A673 (cell line): ENCODE measurements around the gene ACTL7A. TPM values are rescaled to one million over a fixed set of nuclear protein-coding genes. Genes with fewer than 3 reads are reported as not detected.

Experiments
- BruUV-seq: library from RNA; stranded (reverse); fragments of 400-500 nt; replicated peaks from 2 replicates; lab custom pipeline; 2021; lab: Mats Ljungman, UMichigan
- CTCF ChIA-PET: fragments of 300-600 bp; sonication (Branson Sonifier 250); formaldehyde crosslinking; loops from one replicate; lab custom pipeline; 2022; ENCODE audit warnings: antibody characterized with exemption; lab: Charles Lee
- POLR2A ChIA-PET: fragments of 300-600 bp; sonication (Branson Sonifier 250); formaldehyde crosslinking; loops from one replicate; lab custom pipeline; 2022; ENCODE audit warnings: antibody characterized with exemption; ENCODE audit not compliant: low non-redundant PET; lab: Charles Lee
- DNase-seq: peaks from one replicate; pipeline ENCODE4 v3.0.0-alpha.2; 2015; ENCODE audit warnings: low spot score
- H3K27ac ChIP-seq: fragments of 200-600 bp; sonication (generic); 2 replicates; pipeline ENCODE4 v1.5.1; 2016; ENCODE audit warnings: mixed run types, low read depth, mild to moderate bottlenecking, mixed read lengths, antibody characterized with exemption, low read length; ENCODE audit not compliant: poor library complexity, severe bottlenecking
- H3K27me3 ChIP-seq: fragments of 200-600 bp; sonication (generic); replicated peaks from 2 replicates; pipeline ENCODE4 v1.6.1; 2017; ENCODE audit warnings: mixed run types, low read depth, mild to moderate bottlenecking, mixed read lengths, antibody characterized with exemption, low read length; ENCODE audit not compliant: insufficient read depth, poor library complexity
- H3K36me3 ChIP-seq: fragments of 200-600 bp; sonication (generic); 2 replicates; pipeline ENCODE4 v1.6.1; 2016; ENCODE audit warnings: mixed run types, mild to moderate bottlenecking, mixed read lengths, antibody characterized with exemption, low read length; ENCODE audit not compliant: insufficient read depth, poor library complexity, severe bottlenecking
- H3K4me1 ChIP-seq: fragments of 200-600 bp; sonication (generic); 2 replicates; pipeline ENCODE4 v1.6.1; 2017; ENCODE audit warnings: mixed run types, mild to moderate bottlenecking, mixed read lengths, antibody characterized with exemption, low read length; ENCODE audit not compliant: insufficient read depth, poor library complexity, severe bottlenecking
- H3K4me3 ChIP-seq: fragments of 200-600 bp; sonication (generic); 2 replicates; pipeline ENCODE4 v1.5.1; 2016; ENCODE audit warnings: low read depth, mixed run types, mild to moderate bottlenecking, mixed read lengths, low read length; ENCODE audit not compliant: poor library complexity, severe bottlenecking
- H3K9me3 ChIP-seq: fragments of 200-600 bp; sonication (generic); 2 replicates; pipeline ENCODE4 v1.6.1; 2016; ENCODE audit warnings: mixed run types, low read depth, mild to moderate bottlenecking, mixed read lengths, antibody characterized with exemption, low read length; ENCODE audit not compliant: poor library complexity, severe bottlenecking
- EZH2 ChIP-seq: fragments of 200-600 bp; sonication (generic); IDR thresholded peaks from 2 replicates; pipeline ENCODE4 v1.6.1; 2017; ENCODE audit warnings: borderline replicate concordance, low read depth, mild to moderate bottlenecking, mixed read lengths, antibody characterized with exemption, low read length; ENCODE audit not compliant: poor library complexity, severe bottlenecking
- intact Hi-C: fragments of 100-400 bp; cut with micrococcal nuclease; formaldehyde crosslinking; loops from one replicate; pipeline ENCODE4 v1.10.0; 2022; ENCODE audit not compliant: unreplicated experiment
- total RNA-seq: library from RNA; stranded (reverse); gene quantifications from 2 replicates; pipeline ENCODE4 v1.2.3, GENCODE V29; 2021
- TF ChIP-seq, protein P1 (sequence below): fragments of 300-800, 200-600 bp; sonication (generic); conservative IDR thresholded peaks from 2 replicates; pipeline ENCODE4 v1.5.1; 2017; ENCODE audit warnings: low read depth, mild to moderate bottlenecking, antibody characterized with exemption, low read length, moderate library complexity, mixed read lengths

The ACTL7A gene
- total RNA-seq, 1 experiment from 2014 or later: not detected

DNA sequence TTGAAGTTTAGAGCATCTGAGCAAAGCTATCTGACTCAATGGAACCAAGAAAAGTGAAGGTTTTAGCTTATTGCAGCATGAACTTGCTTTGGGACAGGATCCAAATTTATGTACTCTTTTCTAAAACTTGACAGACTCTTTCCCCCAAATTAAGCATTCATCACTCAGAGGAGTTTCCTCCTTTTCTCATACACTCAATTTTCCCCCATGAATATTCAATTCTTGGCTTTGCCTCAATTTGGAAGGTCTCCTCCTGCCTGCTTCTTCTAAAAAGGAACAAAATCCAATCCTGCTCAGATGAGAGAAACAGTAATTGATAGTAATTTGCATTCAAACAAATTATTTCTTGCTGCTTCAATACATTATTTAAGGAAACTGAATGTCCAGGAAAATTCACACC lies 5.0 kb downstream of the ACTL7A start:
- no TSS peak for BruUV-seq
- Histone ChIP-seq H3K4me1 (peaks cover 15% of the 10 kb centered on the region), H3K27ac (no peak overlapping the region), H3K4me3 (no peak overlapping the region), H3K9me3 (no peaks in the 10 kb centered on the region), H3K27me3 (no peaks in the 10 kb centered on the region), H3K36me3 (peaks cover 4% of the 10 kb centered on the region)
- intact Hi-C loops: no loop called here
- TF ChIP-seq EZH2: no peak
- TF ChIP-seq, protein P1, sequence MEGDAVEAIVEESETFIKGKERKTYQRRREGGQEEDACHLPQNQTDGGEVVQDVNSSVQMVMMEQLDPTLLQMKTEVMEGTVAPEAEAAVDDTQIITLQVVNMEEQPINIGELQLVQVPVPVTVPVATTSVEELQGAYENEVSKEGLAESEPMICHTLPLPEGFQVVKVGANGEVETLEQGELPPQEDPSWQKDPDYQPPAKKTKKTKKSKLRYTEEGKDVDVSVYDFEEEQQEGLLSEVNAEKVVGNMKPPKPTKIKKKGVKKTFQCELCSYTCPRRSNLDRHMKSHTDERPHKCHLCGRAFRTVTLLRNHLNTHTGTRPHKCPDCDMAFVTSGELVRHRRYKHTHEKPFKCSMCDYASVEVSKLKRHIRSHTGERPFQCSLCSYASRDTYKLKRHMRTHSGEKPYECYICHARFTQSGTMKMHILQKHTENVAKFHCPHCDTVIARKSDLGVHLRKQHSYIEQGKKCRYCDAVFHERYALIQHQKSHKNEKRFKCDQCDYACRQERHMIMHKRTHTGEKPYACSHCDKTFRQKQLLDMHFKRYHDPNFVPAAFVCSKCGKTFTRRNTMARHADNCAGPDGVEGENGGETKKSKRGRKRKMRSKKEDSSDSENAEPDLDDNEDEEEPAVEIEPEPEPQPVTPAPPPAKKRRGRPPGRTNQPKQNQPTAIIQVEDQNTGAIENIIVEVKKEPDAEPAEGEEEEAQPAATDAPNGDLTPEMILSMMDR: no peak
- ChIA-PET CTCF (no interaction called here), POLR2A (no interaction called here)
- peak; percentile 10 for DNase-seq

DNA sequence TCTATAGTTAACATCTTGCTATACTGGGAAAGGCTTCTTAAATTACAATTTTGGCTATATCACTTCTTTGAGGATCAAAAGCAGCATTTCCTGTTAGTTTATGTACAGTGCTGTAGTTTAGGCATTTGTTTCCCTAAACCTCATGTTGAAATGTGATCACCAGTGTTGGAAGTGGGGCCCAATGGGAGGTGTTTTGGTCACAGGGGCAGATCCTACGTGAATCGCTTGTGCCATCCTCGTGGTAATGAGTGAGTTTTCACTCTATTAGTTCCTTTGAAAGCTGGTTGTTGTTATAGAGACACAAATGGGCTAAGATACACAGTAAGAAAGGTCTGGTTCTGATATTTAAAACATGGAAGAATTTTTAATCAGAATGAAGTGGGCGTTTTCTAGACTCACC lies 5.8 kb downstream of the ACTL7A start:
- intact Hi-C loops: no loop called here
- Histone ChIP-seq H3K4me1 (peaks cover 15% of the 10 kb centered on the region), H3K9me3 (no peaks in the 10 kb centered on the region), H3K36me3 (peaks cover 8% of the 10 kb centered on the region), H3K27ac (no peak overlapping the region), H3K27me3 (no peaks in the 10 kb centered on the region), H3K4me3 (no peak overlapping the region)
- no TSS peak for BruUV-seq
- no peak for DNase-seq
- ChIA-PET POLR2A (no interaction called here), CTCF (no interaction called here)
- TF ChIP-seq EZH2: no peak
- TF ChIP-seq, protein P1: no peak

DNA sequence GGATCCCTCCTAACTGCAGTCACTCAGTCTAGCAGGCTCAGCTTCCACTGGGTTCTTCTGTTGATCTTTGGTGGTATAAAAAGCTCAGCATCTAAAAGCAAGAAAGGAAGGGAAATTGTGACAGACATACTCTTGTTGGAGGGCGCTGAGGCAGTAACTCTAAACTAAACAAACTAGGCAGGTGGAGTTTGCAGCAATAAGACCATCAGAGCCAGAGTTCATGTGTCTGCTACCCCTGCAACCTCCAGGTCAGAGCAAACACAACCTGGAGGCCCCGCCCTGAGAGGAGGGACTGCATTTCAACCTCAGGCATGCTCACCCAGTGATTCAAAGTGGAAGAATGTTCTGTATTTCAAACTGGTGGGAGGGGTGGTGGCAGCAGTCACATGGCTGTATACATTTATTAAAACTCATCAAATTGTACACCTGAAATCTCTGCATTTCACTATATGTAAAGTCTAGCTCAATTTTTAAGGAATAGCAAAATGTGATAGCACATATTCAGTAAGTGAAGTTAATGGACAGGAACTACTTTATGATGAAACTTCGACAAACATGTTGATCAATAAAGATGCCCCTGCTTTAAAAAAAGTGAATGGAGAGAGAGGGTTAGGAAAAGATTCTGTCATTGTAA lies 7.1 kb downstream of the ACTL7A start:
- TF ChIP-seq, protein P1: no peak
- TF ChIP-seq EZH2: no peak
- no peak overlapping the region for H3K4me3 ChIP-seq
- DNase-seq: no peak
- ChIA-PET CTCF (no interaction called here), POLR2A (no interaction called here)
- intact Hi-C loops: no loop called here
- peaks cover 20% of the 10 kb centered on the region for H3K36me3 ChIP-seq
- no peak overlapping the region for H3K27ac ChIP-seq
- H3K4me1 ChIP-seq: peaks cover 15% of the 10 kb centered on the region
- BruUV-seq: no TSS peak
- no peaks in the 10 kb centered on the region for H3K9me3 ChIP-seq
- H3K27me3 ChIP-seq: no peaks in the 10 kb centered on the region
